ENCODE results near the gene ITPKB.
"Not testable (repeated sequence)": the region's sequence is repeated elsewhere in the genome, so short reads cannot be mapped to it uniquely, and the experiment has no call there.

ITPKB gene

GRCh38 chr1:226738995-226739695 lies at the start of gene ITPKB:
Gene ITPKB (minus strand): TSS chr1:226739282. CDS start chr1:226737458, 1,824 bp downstream.
- peak; percentile 65 for DNase-seq

GRCh38 chr1:226787638-226788037 lies 48.6 kb upstream of the ITPKB start:
- no peak for DNase-seq

- DNase-seq: no peak
These were observed 48.0 kb upstream of the ITPKB start for GRCh38 chr1:226787071-226787470.

GRCh38 chr1:226786550-226786949 lies 47.5 kb upstream of the ITPKB start:
- no peak for DNase-seq

- DNase-seq: no peak
These were observed 46.7 kb upstream of the ITPKB start for GRCh38 chr1:226785805-226786204.

- DNase-seq: no peak
These were observed 45.3 kb upstream of the ITPKB start for GRCh38 chr1:226784081-226785049.

- no peak for DNase-seq
These were observed 43.9 kb upstream of the ITPKB start for GRCh38 chr1:226782845-226783601.

GRCh38 chr1:226781937-226782609 lies 43.0 kb upstream of the ITPKB start:
- no peak for DNase-seq

- DNase-seq: no peak
These were observed 40.5 kb upstream of the ITPKB start for GRCh38 chr1:226779561-226779960.

GRCh38 chr1:226778657-226779058 lies 39.6 kb upstream of the ITPKB start:
- no peak for DNase-seq

- DNase-seq: no peak
These were observed 37.9 kb upstream of the ITPKB start for GRCh38 chr1:226776975-226777374.

- no peak for DNase-seq
These were observed 37.0 kb upstream of the ITPKB start for GRCh38 chr1:226776066-226776465.

GRCh38 chr1:226772446-226773139 lies 33.5 kb upstream of the ITPKB start:
- no peak for DNase-seq

- not testable (repeated sequence) for DNase-seq
These were observed 28.1 kb upstream of the ITPKB start for GRCh38 chr1:226767170-226767569.

GRCh38 chr1:226766565-226766964 lies 27.5 kb upstream of the ITPKB start:
- no peak for DNase-seq

- no peak for DNase-seq
These were observed 25.5 kb upstream of the ITPKB start for GRCh38 chr1:226764533-226764932.

GRCh38 chr1:226763905-226764264 lies 24.8 kb upstream of the ITPKB start:
- DNase-seq: peak; percentile 68

- no peak for DNase-seq
These were observed 24.2 kb upstream of the ITPKB start for GRCh38 chr1:226762988-226763904.

- no peak for DNase-seq
These were observed 23.0 kb upstream of the ITPKB start for GRCh38 chr1:226762055-226762454.

GRCh38 chr1:226761322-226761721 lies 22.2 kb upstream of the ITPKB start:
- no peak for DNase-seq
